Measurements from ENCODE around the gene CREB3L1.
"Not testable (repeated sequence)": the region's sequence is repeated elsewhere in the genome, so short reads cannot be mapped to it uniquely, and the experiment has no call there.

The CREB3L1 gene

DNA sequence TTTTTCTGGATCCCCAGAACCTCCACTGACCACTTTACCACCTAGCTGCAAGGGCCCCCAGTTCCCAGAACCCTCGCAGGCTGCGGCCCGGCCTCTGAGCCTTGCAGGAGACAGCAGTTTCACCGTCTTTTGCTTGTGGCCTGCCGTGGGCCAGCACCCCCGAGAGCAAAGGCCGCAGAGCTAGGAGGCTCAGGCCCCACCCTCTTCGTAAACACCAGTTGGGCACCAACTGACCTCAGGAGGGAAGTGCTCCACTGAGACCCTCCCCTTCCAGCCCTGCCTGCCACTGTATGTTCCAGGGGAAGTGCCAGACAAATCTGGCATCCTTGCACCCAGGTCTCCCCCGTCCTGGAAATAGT, 23.4 kb upstream of the CREB3L1 start:
- Histone ChIP-seq H3K4me1 (ENCODE audit: control insufficient read depth in 1 of 2, insufficient read depth in 2 of 2, low read length in 2 of 2) (peaks cover 3% of the 10 kb centered on the region in 2 experiments), H2AFZ (ENCODE audit: insufficient read depth, low read length, poor library complexity) (no peak overlapping the region), H2BK5ac (ENCODE audit: low read depth, low read length, poor library complexity) (no peak overlapping the region), H2BK120ac (ENCODE audit: insufficient read depth, low read length, poor library complexity) (no peak overlapping the region), H3K4me2 (ENCODE audit: low read length) (no peak overlapping the region), H3K4me3 (ENCODE audit: low read depth, low read length) (no peak overlapping the region), H3K4ac (ENCODE audit: low read depth, low read length) (no peak overlapping the region), H3K79me2 (ENCODE audit: control insufficient read depth, insufficient read depth, low read length, poor library complexity) (no peaks in the 10 kb centered on the region), H3K18ac (ENCODE audit: low read length) (no peak overlapping the region), H3K79me1 (ENCODE audit: low read length) (peaks cover 2% of the 10 kb centered on the region), H3K27ac (ENCODE audit: low read depth, low read length) (no peak overlapping the region), H4K91ac (ENCODE audit: low read depth, low read length) (no peak overlapping the region), H4K12ac (ENCODE audit: low read depth, low read length) (no peak overlapping the region), H2AK5ac (ENCODE audit: low read length) (no peak overlapping the region), H4K8ac (ENCODE audit: low read depth, low read length) (no peak overlapping the region), H3K23ac (ENCODE audit: low read length) (no peak overlapping the region), H3K27me3 (ENCODE audit: insufficient read depth, low read length) (no peaks in the 10 kb centered on the region), H3K9me3 (ENCODE audit: insufficient read depth, low read depth, low read length) (no peaks in the 10 kb centered on the region), H3K14ac (ENCODE audit: low read length) (no peak overlapping the region), H2BK12ac (ENCODE audit: low read length) (no peak overlapping the region), H3K9ac (ENCODE audit: low read length) (no peak overlapping the region), H3K36me3 (ENCODE audit: control insufficient read depth in 1 of 2, insufficient read depth in 2 of 2, low read length in 2 of 2) (no peaks in the 10 kb centered on the region)
- WGBS (ENCODE audit: extremely low coverage, insufficient coverage, insufficient read length) = no CpG with 5 or more reads among the region's 9 CpGs
- DNase-seq = no peak

DNA sequence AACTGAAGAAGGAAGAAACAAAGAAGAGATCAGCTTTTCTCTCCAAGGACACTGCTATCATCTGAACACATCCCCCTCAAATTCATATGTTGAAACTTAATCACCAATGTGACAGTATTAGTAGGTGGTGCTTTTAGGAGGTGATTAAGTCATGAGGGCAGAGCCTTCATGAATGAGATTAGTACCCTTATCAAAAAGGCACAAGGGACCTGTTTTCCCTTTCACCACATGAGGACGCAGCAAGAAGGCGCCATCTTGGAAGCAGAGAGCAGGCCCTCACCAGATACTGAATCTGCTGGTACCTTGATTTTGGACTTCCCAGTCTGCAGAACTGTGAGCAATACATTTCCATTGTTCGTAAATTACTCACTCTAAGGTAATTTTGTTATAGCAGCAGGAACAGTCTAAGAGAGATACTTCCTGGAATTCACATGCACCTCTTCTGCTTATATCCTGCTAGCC, 20.9 kb upstream of the CREB3L1 start:
- H2BK5ac ChIP-seq (ENCODE audit: low read depth, low read length, poor library complexity) = no peak overlapping the region
- no peak overlapping the region for H2BK120ac ChIP-seq (ENCODE audit: insufficient read depth, low read length, poor library complexity)
- H4K8ac ChIP-seq (ENCODE audit: low read depth, low read length) = no peak overlapping the region
- WGBS (ENCODE audit: extremely low coverage, insufficient coverage, insufficient read length) = no CpG with 5 or more reads among the region's 3 CpGs
- no peak overlapping the region for H3K18ac ChIP-seq (ENCODE audit: low read length)
- H4K91ac ChIP-seq (ENCODE audit: low read depth, low read length) = no peak overlapping the region
- no peaks in the 10 kb centered on the region for H3K4me1 ChIP-seq (ENCODE audit: control insufficient read depth in 1 of 2, insufficient read depth in 2 of 2, low read length in 2 of 2)
- no peak overlapping the region for H3K14ac ChIP-seq (ENCODE audit: low read length)
- H2AK5ac ChIP-seq (ENCODE audit: low read length) = no peak overlapping the region
- H2AFZ ChIP-seq (ENCODE audit: insufficient read depth, low read length, poor library complexity) = no peak overlapping the region
- H3K4me2 ChIP-seq (ENCODE audit: low read length) = no peak overlapping the region
- no peak for DNase-seq
- H3K79me1 ChIP-seq (ENCODE audit: low read length) = no peaks in the 10 kb centered on the region
- H3K79me2 ChIP-seq (ENCODE audit: control insufficient read depth, insufficient read depth, low read length, poor library complexity) = no peaks in the 10 kb centered on the region
- no peak overlapping the region for H3K4ac ChIP-seq (ENCODE audit: low read depth, low read length)
- no peak overlapping the region for H3K9ac ChIP-seq (ENCODE audit: low read length)
- no peaks in the 10 kb centered on the region for H3K9me3 ChIP-seq (ENCODE audit: insufficient read depth, low read depth, low read length)
- no peak overlapping the region for H4K12ac ChIP-seq (ENCODE audit: low read depth, low read length)
- no peaks in the 10 kb centered on the region for H3K36me3 ChIP-seq (ENCODE audit: control insufficient read depth in 1 of 2, insufficient read depth in 2 of 2, low read length in 2 of 2)
- no peak overlapping the region for H2BK12ac ChIP-seq (ENCODE audit: low read length)
- no peaks in the 10 kb centered on the region for H3K27me3 ChIP-seq (ENCODE audit: insufficient read depth, low read length)
- no peak overlapping the region for H3K4me3 ChIP-seq (ENCODE audit: low read depth, low read length)
- H3K23ac ChIP-seq (ENCODE audit: low read length) = no peak overlapping the region
- H3K27ac ChIP-seq (ENCODE audit: low read depth, low read length) = no peak overlapping the region

DNA sequence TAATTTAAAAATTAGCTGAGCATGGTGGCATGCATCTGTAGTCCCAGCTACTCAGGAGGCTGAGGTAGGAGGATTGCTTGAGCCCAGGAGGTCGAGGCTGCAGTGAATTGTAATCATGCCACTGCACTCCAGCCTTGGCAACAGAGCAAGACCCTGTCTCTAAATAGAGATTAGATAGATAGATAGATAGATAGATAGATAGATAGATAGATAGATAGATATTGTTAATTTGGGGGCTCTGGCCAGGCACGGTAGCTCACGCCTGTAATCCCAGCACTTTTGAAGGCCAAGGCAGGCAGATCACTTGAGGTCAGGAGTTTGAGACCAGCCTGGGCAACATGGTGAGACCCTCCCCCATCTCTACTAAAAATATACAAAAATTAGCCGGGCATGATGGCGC, 18.1 kb upstream of the CREB3L1 start:
- H3K14ac ChIP-seq (ENCODE audit: low read length); H3K4me2 ChIP-seq (ENCODE audit: low read length); H2BK120ac ChIP-seq (ENCODE audit: insufficient read depth, low read length, poor library complexity); H3K4me1 ChIP-seq (ENCODE audit: control insufficient read depth in 1 of 2, insufficient read depth in 2 of 2, low read length in 2 of 2); H4K12ac ChIP-seq (ENCODE audit: low read depth, low read length); H2BK12ac ChIP-seq (ENCODE audit: low read length); H3K79me2 ChIP-seq (ENCODE audit: control insufficient read depth, insufficient read depth, low read length, poor library complexity); H3K9me3 ChIP-seq (ENCODE audit: insufficient read depth, low read depth, low read length); H3K9ac ChIP-seq (ENCODE audit: low read length); H4K91ac ChIP-seq (ENCODE audit: low read depth, low read length); H3K27ac ChIP-seq (ENCODE audit: low read depth, low read length); H3K18ac ChIP-seq (ENCODE audit: low read length); H2AK5ac ChIP-seq (ENCODE audit: low read length); H3K27me3 ChIP-seq (ENCODE audit: insufficient read depth, low read length); H2BK5ac ChIP-seq (ENCODE audit: low read depth, low read length, poor library complexity); H3K23ac ChIP-seq (ENCODE audit: low read length); H3K79me1 ChIP-seq (ENCODE audit: low read length); H3K36me3 ChIP-seq (ENCODE audit: control insufficient read depth in 1 of 2, insufficient read depth in 2 of 2, low read length in 2 of 2); H2AFZ ChIP-seq (ENCODE audit: insufficient read depth, low read length, poor library complexity); DNase-seq; H4K8ac ChIP-seq (ENCODE audit: low read depth, low read length); H3K4ac ChIP-seq (ENCODE audit: low read depth, low read length); H3K4me3 ChIP-seq (ENCODE audit: low read depth, low read length): not testable (repeated sequence)
- WGBS (ENCODE audit: extremely low coverage, insufficient coverage, insufficient read length) = no CpG with 5 or more reads among the region's 5 CpGs

DNA sequence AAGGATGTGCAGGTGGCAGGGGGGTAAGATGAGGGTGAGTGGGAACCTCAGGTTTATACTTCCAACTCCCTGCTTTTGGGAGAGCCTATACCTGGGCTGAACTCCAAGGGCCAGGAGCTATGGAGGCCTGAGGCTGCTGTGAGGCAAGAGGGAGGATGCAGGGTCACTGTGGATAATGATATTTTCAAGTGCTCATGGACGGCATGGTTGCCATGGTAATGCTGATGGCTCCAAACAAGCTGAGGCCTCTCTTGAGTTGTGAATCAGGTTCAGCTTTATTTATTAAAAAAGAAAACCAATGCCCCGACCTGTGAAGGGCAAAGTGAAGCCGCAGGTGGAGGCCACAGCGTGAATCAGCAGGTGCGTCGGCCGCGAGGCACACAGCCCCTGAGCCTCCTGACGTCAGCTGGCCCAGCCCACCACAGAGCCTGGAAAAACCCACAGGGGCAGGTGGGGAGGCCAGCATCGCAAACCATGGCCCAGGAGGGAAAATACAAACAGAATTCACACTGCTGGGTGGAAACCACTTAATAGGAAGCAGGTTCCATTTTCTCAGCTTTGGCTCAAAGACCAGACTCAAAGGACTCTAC, 17.4 kb upstream of the CREB3L1 start:
- Histone ChIP-seq H4K91ac (ENCODE audit: low read depth, low read length) (no peak overlapping the region), H3K14ac (ENCODE audit: low read length) (no peak overlapping the region), H2AK5ac (ENCODE audit: low read length) (no peak overlapping the region), H3K79me1 (ENCODE audit: low read length) (no peaks in the 10 kb centered on the region), H3K79me2 (ENCODE audit: control insufficient read depth, insufficient read depth, low read length, poor library complexity) (no peaks in the 10 kb centered on the region), H3K9me3 (ENCODE audit: insufficient read depth, low read depth, low read length) (no peaks in the 10 kb centered on the region), H2BK120ac (ENCODE audit: insufficient read depth, low read length, poor library complexity) (no peak overlapping the region), H3K4me2 (ENCODE audit: low read length) (no peak overlapping the region), H2AFZ (ENCODE audit: insufficient read depth, low read length, poor library complexity) (no peak overlapping the region), H4K12ac (ENCODE audit: low read depth, low read length) (no peak overlapping the region), H4K8ac (ENCODE audit: low read depth, low read length) (no peak overlapping the region), H3K36me3 (ENCODE audit: control insufficient read depth in 1 of 2, insufficient read depth in 2 of 2, low read length in 2 of 2) (no peaks in the 10 kb centered on the region), H2BK5ac (ENCODE audit: low read depth, low read length, poor library complexity) (no peak overlapping the region), H3K9ac (ENCODE audit: low read length) (no peak overlapping the region), H3K23ac (ENCODE audit: low read length) (no peak overlapping the region), H2BK12ac (ENCODE audit: low read length) (no peak overlapping the region), H3K18ac (ENCODE audit: low read length) (no peak overlapping the region), H3K4me3 (ENCODE audit: low read depth, low read length) (no peak overlapping the region), H3K27me3 (ENCODE audit: insufficient read depth, low read length) (no peaks in the 10 kb centered on the region), H3K27ac (ENCODE audit: low read depth, low read length) (no peak overlapping the region), H3K4me1 (ENCODE audit: control insufficient read depth in 1 of 2, insufficient read depth in 2 of 2, low read length in 2 of 2) (no peaks in the 10 kb centered on the region), H3K4ac (ENCODE audit: low read depth, low read length) (no peak overlapping the region)
- DNase-seq = no peak
- no CpG with 5 or more reads among the region's 10 CpGs for WGBS (ENCODE audit: extremely low coverage, insufficient coverage, insufficient read length)

All from trophoblast cell (in vitro differentiated cells and primary cell).